ENCODE results near the gene MYCBP2. TPM values are rescaled to one million over a fixed set of nuclear protein-coding genes. Genes with fewer than 3 reads are reported as not detected.

MYCBP2 gene
- total and polyA plus RNA-seq, 4 donors = 12.1 to 86.4 (median 30.0) TPM

GRCh38 chr13:77185721-77186120 is 141.2 kb downstream of the MYCBP2 start:
- Histone ChIP-seq H3K27me3 (ENCODE audit: control insufficient read depth in 4 of 4, insufficient read depth in 4 of 4, low read length in 3 of 4) (no peaks in the 10 kb centered on the region), H3K4me3 (ENCODE audit: low read depth in 1 of 3, low read length in 3 of 3) (no peak overlapping the region), H3K9ac (ENCODE audit: low read depth in 1 of 2, low read length in 2 of 2) (no peak overlapping the region), H3K9me3 (ENCODE audit: control insufficient read depth in 4 of 4, low read length in 3 of 4) (no peaks in the 10 kb centered on the region), H3K27ac (ENCODE audit: low read depth in 1 of 2, low read length in 2 of 2) (no peak overlapping the region), H3K4me1 (ENCODE audit: control insufficient read depth in 4 of 4, insufficient read depth in 4 of 4, low read length in 3 of 4) (no peaks in the 10 kb centered on the region), H3K36me3 (ENCODE audit: control insufficient read depth in 4 of 4, insufficient read depth in 3 of 4, low read depth in 1 of 4, low read length in 3 of 4) (peaks cover 0 to 39% (median 25%) of the 10 kb centered on the region in 4 donors)
- TF ChIP-seq CTCF (IDR thresholded peaks at IDR 0.05; ENCODE audit: low read depth, low read length, missing input control) = no peak
- no peak for TF ChIP-seq FOXA2 (IDR thresholded peaks at IDR 0.05)
- TF ChIP-seq HNF4G (IDR thresholded peaks at IDR 0.05) = no peak
- no peak for TF ChIP-seq FOXA1 (IDR thresholded peaks at IDR 0.05)
- no peak for TF ChIP-seq RXRA (IDR thresholded peaks at IDR 0.05)
- DNase-seq (ENCODE audit: low spot score) = no peak
- WGBS = over 99% methylated on average over 3 of the region's 3 CpGs

- DNase-seq (ENCODE audit: low spot score) = no peak
- Histone ChIP-seq H3K4me1 (ENCODE audit: control insufficient read depth in 4 of 4, insufficient read depth in 4 of 4, low read length in 3 of 4) (no peaks in the 10 kb centered on the region), H3K4me3 (ENCODE audit: low read depth in 1 of 3, low read length in 3 of 3) (no peak overlapping the region), H3K27ac (ENCODE audit: low read depth in 1 of 2, low read length in 2 of 2) (no peak overlapping the region), H3K9ac (ENCODE audit: low read depth in 1 of 2, low read length in 2 of 2) (no peak overlapping the region), H3K36me3 (ENCODE audit: control insufficient read depth in 4 of 4, insufficient read depth in 3 of 4, low read depth in 1 of 4, low read length in 3 of 4) (peaks cover 0 to 44% (median 31%) of the 10 kb centered on the region in 4 donors), H3K9me3 (ENCODE audit: control insufficient read depth in 4 of 4, low read length in 3 of 4) (no peaks in the 10 kb centered on the region), H3K27me3 (ENCODE audit: control insufficient read depth in 4 of 4, insufficient read depth in 4 of 4, low read length in 3 of 4) (no peaks in the 10 kb centered on the region)
- WGBS = 76% methylated on average over 2 of the region's 2 CpGs
- TF ChIP-seq YY1 (IDR thresholded peaks at IDR 0.05) = no peak
- no peak for TF ChIP-seq SP1 (IDR thresholded peaks at IDR 0.05)
- TF ChIP-seq NR2F2 (IDR thresholded peaks at IDR 0.05) = no peak
- no peak for TF ChIP-seq RXRA (IDR thresholded peaks at IDR 0.05)
- no peak for TF ChIP-seq RAD21 (IDR thresholded peaks at IDR 0.05)
- TF ChIP-seq FOXA1 (IDR thresholded peaks at IDR 0.05) = no peak
- no peak for TF ChIP-seq HNF4A (conservative IDR thresholded peaks at IDR 0.05)
- TF ChIP-seq EGR1 (IDR thresholded peaks at IDR 0.05; ENCODE audit: low read depth in 2 of 2) = no peak
- no peak for TF ChIP-seq ATF3 (IDR thresholded peaks at IDR 0.05)
- no peak for TF ChIP-seq TAF1 (conservative IDR thresholded peaks at IDR 0.05)
- no peak for TF ChIP-seq JUND (IDR thresholded peaks at IDR 0.05)
- no peak for TF ChIP-seq ZBTB33 (IDR thresholded peaks at IDR 0.05)
- no peak for TF ChIP-seq HNF4G (IDR thresholded peaks at IDR 0.05)
- no peak for TF ChIP-seq MAX (IDR thresholded peaks at IDR 0.05)
Measured at GRCh38 chr13:77184455-77184854, 142.4 kb downstream of the MYCBP2 start.

- no peak overlapping the region for H3K4me3 ChIP-seq (ENCODE audit: low read depth in 1 of 3, low read length in 3 of 3)
- no peaks in the 10 kb centered on the region for H3K27me3 ChIP-seq (ENCODE audit: control insufficient read depth in 4 of 4, insufficient read depth in 4 of 4, low read length in 3 of 4)
- H3K27ac ChIP-seq (ENCODE audit: low read depth in 1 of 2, low read length in 2 of 2) = no peak overlapping the region
- 97% methylated on average over 4 of the region's 4 CpGs for WGBS
- no peak for DNase-seq (ENCODE audit: low spot score)
- H3K36me3 ChIP-seq (ENCODE audit: control insufficient read depth in 4 of 4, insufficient read depth in 3 of 4, low read depth in 1 of 4, low read length in 3 of 4) = peaks cover 1 to 56% (median 42%) of the 10 kb centered on the region in 4 donors
- H3K4me1 ChIP-seq (ENCODE audit: control insufficient read depth in 4 of 4, insufficient read depth in 4 of 4, low read length in 3 of 4) = no peaks in the 10 kb centered on the region
- H3K9me3 ChIP-seq (ENCODE audit: control insufficient read depth in 4 of 4, low read length in 3 of 4) = no peaks in the 10 kb centered on the region
- H3K9ac ChIP-seq (ENCODE audit: low read depth in 1 of 2, low read length in 2 of 2) = no peak overlapping the region
- TF ChIP-seq EGR1 (IDR thresholded peaks at IDR 0.05; ENCODE audit: low read depth in 2 of 2) = no peak
- no peak for TF ChIP-seq GABPA (IDR thresholded peaks at IDR 0.05 in 1 of 2, conservative IDR thresholded peaks at IDR 0.05 in 1 of 2)
- TF ChIP-seq FOXA2 (IDR thresholded peaks at IDR 0.05) = no peak
- no peak for TF ChIP-seq TAF1 (conservative IDR thresholded peaks at IDR 0.05)
- no peak for TF ChIP-seq MAX (IDR thresholded peaks at IDR 0.05)
- no peak for TF ChIP-seq FOXA1 (IDR thresholded peaks at IDR 0.05)
- no peak for TF ChIP-seq YY1 (IDR thresholded peaks at IDR 0.05)
- no peak for TF ChIP-seq REST (IDR thresholded peaks at IDR 0.05)
- no peak for TF ChIP-seq ATF3 (IDR thresholded peaks at IDR 0.05)
- TF ChIP-seq JUND (IDR thresholded peaks at IDR 0.05) = no peak
- TF ChIP-seq RAD21 (IDR thresholded peaks at IDR 0.05) = no peak
Measured at GRCh38 chr13:77180011-77180410, 146.9 kb downstream of the MYCBP2 start.

All from liver (tissue), 9 donors.